SKM-1 (cell line): ENCODE measurements around the gene KATNIP.
A peak's percentile ranks its signal among the peaks of the same experiment; 100 is the strongest.

Experiments
- DNase-seq: peaks from one replicate; lab custom pipeline; 2025; ENCODE audit not compliant: unreplicated experiment; lab: John Stamatoyannopoulos, UW

KATNIP gene

DNA sequence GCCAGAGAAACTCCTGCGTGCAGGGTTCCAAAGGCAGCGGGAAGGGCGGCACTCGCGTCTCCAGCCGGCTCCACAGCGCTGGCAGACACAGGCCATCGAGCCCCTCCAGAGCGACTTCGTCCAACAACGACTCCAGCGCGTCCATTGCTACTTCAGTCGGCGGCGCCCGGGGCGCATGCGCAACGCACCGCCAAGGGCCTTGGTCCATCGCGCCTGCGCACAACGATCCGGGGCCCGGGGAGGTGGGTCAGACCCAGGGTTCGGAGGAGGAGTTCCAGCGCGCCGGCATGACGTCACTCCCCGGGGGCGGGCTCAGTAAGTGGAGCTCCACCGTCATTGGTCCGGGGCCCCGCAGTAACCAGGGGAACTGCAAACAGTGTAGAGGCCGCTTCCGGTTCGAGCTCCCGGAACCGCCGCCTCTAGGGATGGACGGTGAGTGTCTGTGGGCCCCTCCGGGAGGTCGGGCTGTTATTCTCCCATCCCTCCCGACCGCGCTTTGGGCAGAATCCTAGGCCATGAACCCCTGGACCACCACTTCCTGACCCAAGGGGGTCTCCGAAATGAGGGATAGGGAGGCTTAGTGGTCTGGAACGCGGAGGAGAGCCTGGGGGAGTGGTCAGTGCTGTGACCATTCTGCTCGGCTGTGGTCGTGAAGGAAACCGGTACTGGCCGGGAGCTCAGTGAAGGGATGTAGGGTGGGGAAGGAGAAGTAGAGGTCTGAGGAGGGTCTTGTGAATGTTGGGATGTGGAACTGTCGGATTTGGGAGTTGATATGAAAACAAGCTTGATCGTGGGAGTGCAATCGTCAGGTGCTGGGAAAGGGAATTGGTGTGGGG lies at the start of gene KATNIP, which contains the start of gene GTF3C1:
Gene KATNIP, plus strand, starts transcription at position 399 of the 836 bp plus-strand sequence. Its CDS starts 27 bp downstream, at position 426.
Gene GTF3C1, minus strand, starts transcription at position 168 of the 836 bp plus-strand sequence. Its CDS starts 23 bp downstream, at position 145.
- peak; percentile 94 for DNase-seq

DNA sequence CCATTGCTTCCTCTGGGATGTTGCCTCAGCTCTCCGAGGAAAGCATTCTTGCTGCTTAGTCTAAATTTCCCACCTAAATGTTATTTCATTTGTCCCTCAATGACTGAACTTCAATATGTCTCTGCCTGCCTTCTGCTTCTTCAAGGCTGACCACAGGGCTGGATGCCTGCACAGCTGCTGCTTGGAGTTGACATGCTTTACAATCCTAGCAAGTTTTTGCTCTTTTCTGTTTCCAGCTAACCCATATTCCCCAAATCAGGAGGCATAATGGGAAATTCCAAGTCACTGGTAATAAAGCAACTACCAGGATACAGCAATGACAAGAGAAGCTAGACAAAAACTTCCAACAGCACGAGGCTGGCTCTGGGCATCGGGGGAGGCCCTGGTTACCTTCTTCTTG lies 49.1 kb upstream of the KATNIP start:
- DNase-seq = no peak

DNA sequence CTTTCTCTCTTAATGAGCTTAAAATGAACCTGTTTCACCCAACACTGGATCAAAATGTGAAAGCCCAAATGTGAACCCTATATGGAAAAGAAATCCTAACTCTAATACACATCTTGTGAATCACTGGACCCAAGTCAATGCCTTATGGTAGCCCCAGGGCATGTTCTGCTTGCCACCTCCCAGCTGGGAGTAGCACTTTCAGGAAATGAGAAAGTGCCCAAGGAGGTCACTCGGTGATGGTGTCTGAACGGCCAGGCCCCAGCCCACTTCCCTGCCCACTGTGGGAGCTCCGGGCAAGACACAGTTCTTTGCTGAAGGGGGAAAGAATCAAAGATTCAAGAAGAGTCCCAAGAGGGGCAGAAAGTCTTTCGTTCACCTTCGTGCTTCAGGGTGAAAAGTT lies 46.3 kb upstream of the KATNIP start:
- no peak for DNase-seq

DNA sequence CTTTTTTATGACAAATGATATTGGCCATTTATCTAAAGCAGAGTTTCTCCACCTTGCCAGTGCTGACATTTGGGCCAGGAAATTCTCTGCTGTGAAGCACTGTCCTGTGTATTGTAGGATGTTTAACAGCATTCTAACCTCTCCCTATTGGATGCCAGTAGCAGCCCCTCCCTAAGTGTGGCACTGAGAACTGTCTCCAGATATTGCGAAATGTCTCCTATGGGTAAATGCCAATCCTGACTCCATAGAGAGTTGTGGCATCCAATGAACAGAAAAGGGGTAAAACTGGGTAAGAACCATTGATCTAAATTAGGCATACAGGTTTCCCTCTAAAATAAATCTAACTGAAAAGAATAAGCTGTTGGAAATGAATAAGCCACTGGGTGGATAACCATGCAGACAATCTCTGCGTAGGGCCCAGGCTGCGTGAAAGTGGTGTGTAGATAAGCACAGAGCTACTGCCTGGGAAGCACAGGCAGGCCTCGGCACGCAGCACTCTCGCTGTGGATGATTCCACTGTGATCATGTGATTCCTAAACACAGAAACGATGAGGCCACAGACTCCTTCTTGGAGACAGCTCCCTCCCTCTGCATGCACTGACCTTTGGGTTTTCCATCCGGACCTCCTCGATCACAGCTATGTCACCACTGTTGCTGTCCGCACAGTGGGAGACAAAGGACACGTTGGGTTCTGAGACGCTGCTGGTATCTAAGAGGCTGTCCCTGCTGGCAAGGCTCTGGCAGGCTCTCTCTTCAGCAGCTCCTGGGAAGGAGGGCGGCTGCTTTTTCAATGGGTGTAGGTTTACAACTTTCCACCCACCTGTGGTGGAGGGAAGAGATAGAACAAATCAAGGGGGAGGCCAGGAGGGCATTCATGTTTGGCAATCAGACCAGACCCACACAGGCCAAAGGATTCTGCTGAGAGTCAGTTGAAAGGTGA lies 44.4 kb upstream of the KATNIP start:
- no peak for DNase-seq

DNA sequence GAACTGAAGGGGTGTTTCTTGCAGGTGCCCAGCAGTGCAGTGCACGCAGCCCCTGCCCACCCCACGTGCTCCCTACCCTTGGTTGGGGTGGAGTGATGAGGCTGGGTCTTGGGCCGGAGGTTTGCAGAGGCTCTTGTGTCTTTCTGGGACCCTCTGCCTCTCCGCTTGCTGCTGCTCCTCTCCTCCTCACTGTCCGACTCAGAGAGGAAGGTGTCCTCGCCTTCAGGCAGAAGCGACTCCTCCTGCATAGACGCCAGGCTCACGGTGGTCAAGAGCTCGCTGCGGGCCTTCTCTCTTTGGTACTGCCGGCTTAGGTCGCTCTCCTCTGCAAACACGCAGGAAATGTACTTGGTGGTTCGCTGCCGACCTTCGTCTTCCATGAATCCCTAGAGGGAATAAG lies 43.2 kb upstream of the KATNIP start:
- no peak for DNase-seq

DNA sequence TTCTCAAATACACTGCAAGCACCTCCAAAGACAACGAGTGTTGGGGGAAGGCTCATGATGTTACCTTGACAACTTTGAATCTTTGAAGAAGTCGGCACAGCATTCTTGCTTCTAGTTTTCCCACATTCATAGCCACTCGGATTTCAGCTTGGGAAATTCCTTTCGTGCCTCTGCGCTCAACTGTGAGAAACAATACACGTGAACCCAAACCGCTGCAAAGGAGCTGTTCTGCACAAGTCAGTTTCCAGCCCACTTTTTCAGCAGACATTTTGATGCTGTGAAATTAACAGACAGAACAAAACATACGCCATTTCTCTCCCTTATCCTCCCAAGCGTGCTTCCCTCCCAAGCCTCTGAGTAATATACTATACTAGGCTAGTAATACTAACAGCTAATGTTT lies 41.5 kb upstream of the KATNIP start:
- no peak for DNase-seq

DNA sequence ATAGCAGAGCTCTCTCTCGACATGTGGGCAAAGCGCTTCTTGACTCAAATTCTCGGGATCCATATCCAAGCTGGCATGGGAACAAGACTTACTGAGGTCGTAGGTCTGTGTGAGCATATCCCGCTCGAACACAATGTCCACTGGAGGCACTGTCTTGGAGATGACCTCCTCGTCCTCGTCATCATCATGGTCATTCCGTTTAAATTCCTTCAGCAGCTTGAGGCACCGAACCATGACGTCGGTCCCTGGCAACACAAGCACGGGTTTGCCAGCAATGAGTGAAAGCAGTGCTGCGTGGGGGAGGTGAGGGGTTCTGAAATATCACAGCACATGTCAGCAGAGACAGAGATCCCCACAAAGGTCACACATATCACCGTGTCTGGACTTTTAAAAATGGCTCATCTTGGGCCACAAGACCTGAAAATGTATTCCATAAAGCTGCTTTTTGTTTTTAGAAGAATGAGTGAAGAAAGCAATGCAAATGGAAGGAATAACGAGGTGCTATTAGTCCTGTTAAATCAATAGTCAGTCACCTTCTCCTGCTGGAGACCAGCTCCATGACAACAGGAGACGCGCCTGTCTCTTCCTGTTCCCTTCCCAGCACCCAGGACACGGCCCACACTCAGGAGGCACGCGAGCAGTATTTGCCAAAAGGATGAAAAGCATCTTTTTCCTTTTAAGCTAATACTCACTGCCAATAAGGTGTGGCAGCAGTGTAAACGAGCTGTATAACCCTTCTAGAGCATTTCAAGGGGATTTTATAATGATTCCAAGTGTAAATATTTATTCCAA lies 38.1 kb upstream of the KATNIP start:
- DNase-seq = no peak

DNA sequence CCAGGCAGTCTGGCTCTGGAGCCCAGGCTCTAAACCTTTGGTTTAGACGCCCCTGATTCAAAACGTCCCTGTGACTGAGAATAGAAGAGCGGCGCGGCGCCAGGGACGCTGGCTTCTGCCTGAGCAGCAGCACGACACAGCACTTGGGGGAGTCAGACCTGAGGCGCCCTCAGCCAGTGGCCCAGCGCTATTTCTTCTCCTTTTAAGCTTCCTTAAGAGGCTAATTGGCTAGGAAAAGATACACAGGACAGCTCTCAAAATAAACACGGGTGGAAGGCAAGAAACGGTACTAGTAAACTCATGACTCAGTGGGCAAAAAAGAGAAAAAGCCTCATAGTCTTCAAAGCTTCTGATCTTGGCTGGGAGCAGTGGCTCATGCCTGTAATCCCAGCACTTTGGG lies 35.1 kb upstream of the KATNIP start:
- no peak for DNase-seq

DNA sequence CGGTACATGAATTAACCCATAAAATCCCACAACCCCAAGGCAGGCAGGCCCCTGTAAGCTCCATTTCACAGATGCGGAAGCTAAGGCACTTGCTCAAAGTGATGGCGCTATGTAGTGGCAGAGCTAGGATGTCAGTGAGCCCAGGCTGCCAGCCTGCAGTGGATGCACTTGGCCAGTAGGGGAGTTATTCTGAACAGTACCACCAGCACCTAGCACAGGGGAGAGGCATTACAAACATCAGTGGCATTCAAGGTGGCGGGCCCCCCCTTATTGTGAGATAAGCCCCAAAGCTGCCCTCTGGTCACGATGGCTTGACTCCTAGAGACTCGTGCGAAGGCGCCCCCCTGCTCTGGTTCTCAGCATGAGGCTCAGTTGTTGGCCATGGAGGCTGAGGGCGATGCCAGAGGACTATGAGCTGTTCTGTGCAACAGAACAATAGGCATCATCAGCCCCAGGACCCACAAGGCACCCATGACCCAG lies 34.0 kb upstream of the KATNIP start:
- DNase-seq = peak; percentile 10

DNA sequence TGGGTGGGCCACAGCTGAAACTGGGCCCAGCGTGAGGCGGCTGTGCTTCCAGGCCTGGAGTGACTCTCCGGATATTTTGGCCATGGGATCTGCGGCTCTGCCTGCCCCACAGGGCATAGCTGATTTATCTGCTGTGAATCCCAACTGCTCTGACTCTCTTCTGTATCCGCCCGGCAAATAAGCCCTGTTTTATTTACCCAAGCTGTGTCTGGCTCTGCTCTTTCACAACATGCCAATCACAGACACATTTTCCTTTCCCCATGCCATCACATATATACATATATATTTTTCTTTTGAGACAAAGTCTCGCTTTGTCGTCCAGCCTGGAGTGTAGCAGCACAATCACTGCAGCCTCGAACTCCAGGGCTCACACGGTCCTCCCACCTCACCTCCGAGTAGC lies 33.6 kb upstream of the KATNIP start:
- no peak for DNase-seq

DNA sequence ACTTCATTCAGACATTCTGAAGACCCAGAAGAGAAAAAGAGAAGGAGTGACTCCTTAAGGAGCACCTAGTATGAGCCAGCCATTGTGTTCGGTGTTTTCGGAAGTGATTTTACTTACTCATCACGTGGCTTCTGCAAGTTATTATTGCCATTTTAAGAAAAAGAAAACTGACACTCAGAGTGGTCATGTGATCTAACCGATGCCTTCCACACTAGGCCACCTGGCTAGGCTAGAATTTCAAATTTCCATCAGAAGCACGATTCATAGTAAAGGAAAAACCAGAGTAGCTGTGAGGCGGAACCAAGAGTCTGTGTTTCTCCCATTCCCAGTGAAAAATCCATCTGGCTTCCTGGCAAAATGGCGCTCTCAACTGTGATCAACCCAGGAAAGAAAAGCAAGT lies 32.3 kb upstream of the KATNIP start:
- DNase-seq = no peak

DNA sequence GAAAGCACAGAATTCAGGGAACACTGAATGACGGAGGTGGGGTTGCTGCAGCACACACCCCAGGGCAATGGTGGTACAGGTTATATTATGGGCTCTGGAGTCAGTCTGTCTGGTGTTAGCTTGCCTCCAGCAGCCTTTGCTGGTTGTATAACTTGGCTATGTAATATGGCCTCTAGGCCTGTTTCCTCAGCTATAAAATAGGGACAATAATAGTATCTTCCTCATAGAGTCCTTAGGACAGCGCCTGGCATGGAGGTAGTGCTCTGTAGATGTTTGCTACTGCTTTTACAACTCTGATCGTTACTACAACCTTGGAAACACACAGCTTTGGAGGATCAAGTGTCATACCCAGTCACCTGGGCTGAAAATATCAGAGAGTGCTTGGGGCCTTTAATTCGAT lies 31.7 kb upstream of the KATNIP start:
- DNase-seq = no peak

DNA sequence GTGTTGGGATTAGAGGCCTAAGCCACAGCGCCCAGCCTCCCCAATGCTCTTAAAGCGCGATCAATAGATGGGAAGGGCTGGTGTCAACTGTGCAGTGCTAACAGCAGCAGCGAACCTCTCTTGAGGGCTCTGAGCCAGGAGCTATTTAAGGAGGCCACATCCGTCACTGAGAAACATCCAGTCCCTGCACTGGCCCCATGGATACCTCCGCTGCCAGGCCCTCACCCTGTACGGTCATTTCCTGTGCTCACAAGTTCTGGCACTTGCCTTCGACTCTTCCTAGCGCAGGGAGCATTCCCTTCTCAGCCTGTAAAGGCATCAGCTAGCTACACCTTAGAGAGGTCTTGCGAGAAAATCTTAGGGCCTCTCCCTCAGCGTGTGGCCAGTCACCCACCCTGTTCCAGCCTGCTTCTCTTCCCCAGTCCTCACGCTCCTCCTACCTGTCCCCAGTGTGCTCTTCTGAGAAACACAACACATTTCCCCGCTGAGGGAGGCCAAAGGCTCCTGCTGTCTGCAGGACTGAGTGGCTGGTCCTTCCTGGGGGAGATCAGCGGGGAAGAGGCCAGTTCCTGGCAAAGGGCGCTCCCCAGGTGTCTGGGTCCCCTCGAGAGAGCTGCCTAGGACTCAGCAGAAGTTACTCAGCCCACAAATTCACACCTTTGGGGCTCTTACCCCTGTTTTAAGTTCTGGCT lies 28.8 kb upstream of the KATNIP start:
- DNase-seq = no peak

DNA sequence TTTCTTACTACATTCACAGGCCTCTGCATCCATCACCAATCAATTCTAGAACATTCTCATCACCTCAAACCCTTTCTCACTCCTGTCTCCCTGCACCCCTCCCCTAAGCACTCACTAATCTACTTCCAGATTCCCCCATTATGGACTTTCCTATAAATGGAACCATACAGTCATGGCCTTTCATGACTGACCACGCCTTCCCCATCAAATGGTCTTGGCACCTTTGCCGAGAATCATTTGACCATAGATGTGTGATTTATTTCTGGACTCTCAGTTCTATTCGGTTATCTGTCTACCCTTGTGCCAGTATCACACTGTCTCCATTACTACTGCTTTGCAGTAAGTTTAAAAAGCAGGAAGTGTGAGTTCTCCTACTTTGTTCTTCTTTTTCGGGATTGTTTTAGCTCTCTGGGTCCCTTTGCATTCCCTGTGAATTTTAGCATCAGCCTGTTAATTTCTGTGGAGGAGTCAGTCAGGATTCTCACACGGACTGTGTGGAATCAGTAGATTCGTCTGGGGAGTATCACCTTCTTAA lies 27.7 kb upstream of the KATNIP start:
- DNase-seq = no peak

DNA sequence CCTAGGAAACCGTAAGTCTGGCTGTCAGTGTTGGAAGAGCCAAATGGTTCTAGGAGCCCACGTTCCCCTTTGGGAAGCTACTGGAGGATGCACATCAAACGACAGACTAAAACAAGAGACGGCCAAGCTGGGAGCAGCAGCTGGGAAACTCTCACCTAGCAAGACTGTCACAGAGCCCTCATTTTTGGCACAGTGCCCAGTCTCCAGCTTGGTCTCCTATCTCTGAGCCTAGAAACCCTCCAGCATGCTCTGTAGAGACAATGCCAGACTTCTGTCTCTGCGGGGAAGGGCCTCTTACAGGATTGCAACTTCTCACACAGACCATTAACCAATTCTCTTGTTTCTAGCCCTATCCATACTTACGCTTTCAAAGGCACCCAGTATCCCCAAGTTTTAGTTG lies 23.8 kb upstream of the KATNIP start:
- DNase-seq = no peak

DNA sequence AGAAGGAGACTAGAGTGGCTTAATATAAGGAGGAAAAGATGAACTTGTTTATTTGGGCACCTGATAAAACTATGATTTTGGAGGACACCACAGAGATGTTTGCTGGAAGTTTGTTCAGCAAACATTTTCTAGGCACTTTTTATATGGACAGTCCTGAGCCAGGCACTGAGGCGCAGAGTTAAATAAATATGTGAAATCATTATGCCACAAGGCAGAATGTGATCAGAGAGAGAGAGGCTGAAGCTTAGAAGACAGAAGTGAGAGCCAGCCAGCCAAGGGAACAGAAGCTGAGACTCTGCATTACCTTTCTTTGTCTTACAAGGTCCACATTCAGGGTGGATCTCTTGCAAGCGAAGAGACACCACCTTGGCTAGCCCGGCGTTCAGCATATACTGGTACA lies 21.6 kb upstream of the KATNIP start:
- DNase-seq = no peak

DNA sequence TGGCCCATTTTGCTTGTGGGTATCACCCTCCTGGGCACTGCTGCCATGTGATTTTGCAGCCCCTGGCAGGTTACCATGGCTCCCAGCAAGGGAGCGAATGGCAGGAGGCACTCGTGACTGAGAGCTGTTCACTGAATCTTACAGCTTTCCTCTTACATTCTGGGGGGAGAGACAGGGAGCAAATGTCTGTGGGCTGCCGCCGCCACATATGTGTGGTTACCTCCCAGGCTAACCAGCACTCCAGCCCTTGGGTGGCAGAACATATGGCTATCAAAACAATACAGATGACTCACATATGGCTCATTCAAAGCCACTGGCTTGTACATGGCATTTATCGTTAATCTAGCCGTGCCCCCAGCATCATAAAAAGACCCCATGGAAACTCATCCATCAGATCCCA lies 20.0 kb upstream of the KATNIP start:
- DNase-seq = no peak

DNA sequence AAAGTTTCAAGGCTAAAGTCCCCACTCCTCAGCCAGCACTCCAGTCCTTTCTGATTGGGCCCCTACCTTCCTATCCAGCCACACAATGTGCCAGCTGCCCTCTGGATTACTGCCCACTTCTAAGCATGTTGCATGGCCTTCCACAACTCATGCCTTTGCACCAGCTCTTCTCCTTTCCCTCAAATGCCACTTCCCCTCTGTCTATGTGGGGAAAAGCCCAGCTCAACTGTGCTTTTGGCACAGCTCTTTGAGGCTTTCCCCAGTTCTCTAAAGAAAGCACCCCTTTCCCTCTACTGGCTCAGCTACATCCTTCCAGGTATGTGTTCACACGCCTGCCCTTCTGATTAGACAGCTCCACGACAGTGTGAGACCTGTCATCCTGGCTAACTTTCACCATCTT lies 18.8 kb upstream of the KATNIP start:
- DNase-seq = no peak

DNA sequence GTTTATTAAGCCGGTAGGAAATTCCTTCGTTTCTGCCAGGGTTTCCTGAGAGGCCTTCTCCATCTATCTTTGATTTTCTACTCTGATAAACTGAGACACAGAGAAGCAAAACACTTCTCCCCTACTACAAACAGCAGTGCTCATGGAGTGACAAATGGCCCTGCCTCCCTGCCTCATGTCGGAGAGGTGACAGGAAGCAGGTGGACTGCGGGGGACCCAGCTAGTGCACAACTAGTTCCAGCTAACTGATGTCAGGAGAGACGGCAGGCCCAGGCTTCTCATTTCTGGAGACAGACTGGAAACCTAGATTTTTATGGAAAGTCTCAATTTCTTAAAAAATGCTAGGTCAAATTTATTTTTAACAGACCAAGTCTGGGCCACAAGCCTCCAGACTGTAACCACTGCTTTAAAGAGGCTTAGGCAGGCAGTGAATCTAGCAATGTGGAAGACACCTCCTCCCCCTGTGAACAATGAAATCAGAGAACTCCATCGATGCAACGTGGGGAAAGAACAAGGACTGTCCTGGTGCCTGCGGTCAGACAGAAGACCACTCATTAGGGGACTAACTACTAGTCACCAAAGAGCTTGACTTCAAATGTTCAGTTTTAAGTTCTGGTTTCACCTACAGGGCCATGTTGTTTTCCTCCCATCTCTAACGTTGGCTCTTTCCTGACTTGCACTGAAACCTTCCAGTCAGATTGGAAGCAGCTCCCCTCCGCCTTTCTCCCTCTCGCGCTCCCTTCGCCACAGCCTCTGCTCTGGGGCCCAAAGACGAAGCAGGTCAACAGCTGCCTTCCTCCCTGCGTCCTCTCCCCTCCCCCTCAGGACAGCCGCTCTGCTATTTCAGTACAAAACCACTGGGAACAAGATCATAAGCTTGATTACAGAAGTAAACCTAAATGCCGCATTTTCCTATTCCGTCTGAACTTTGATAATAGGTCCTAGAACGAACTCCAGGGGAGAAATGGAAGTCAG lies 17.8 kb upstream of the KATNIP start:
- DNase-seq = no peak
